IPS-20b (cell line): ENCODE results near the gene IRF2BP2.

ENCODE experiments used
- H3K27ac ChIP-seq: one replicate; pipeline ENCODE4 v1.5.1; 2013; ENCODE audit warnings: low read length
- H3K27me3 ChIP-seq: 2 replicates; pipeline ENCODE4 v1.6.1; 2013; ENCODE audit warnings: mild to moderate bottlenecking, low read length, inconsistent platforms; ENCODE audit not compliant: insufficient read depth
- H3K36me3 ChIP-seq: 2 replicates; pipeline ENCODE4 v1.6.1; 2013; ENCODE audit warnings: low read depth, mild to moderate bottlenecking, inconsistent platforms, low read length, moderate library complexity; ENCODE audit not compliant: insufficient read depth
- H3K4me1 ChIP-seq: 2 replicates; pipeline ENCODE4 v1.6.1; 2013; ENCODE audit warnings: mild to moderate bottlenecking, control low read depth, inconsistent platforms, low read length, moderate library complexity; ENCODE audit not compliant: insufficient read depth
- H3K4me3 ChIP-seq: 2 replicates; pipeline ENCODE4 v1.5.1; 2013; ENCODE audit warnings: mild to moderate bottlenecking, low read length, inconsistent platforms
- H3K9ac ChIP-seq: 2 replicates; pipeline ENCODE4 v1.6.1; 2013; ENCODE audit warnings: low read depth, mild to moderate bottlenecking, inconsistent platforms, low read length, moderate library complexity
- H3K9me3 ChIP-seq: 2 replicates; pipeline ENCODE4 v1.6.1; 2013; ENCODE audit warnings: mild to moderate bottlenecking, low read depth, low read length, inconsistent platforms; ENCODE audit not compliant: insufficient read depth

IRF2BP2 gene

GRCh38 chr1:234555390-234556024 lies 54.5 kb downstream of the IRF2BP2 start:
- Histone ChIP-seq H3K9me3 (no peaks in the 10 kb centered on the region), H3K36me3 (no peaks in the 10 kb centered on the region), H3K9ac (no peak overlapping the region), H3K4me3 (no peak overlapping the region), H3K4me1 (peaks cover 3% of the 10 kb centered on the region; the same call in 1 of the 2 replicates), H3K27me3 (no peaks in the 10 kb centered on the region), H3K27ac (no peak overlapping the region)

- Histone ChIP-seq H3K27ac (no peak overlapping the region), H3K9ac (no peak overlapping the region), H3K27me3 (no peaks in the 10 kb centered on the region), H3K4me1 (peaks cover 3% of the 10 kb centered on the region; the same call in 1 of the 2 replicates), H3K36me3 (no peaks in the 10 kb centered on the region), H3K4me3 (no peak overlapping the region), H3K9me3 (no peaks in the 10 kb centered on the region)
Observed at GRCh38 chr1:234554698-234555311, 55.2 kb downstream of the IRF2BP2 start.
